ENCODE measurements around the gene ZFX.
"Not testable (repeated sequence)": the region's sequence is repeated elsewhere in the genome, so short reads cannot be mapped to it uniquely, and the experiment has no call there.

GRCh38 chrX:24135768-24136167, 13.8 kb upstream of the ZFX start:
- not testable (repeated sequence) for TF ChIP-seq CTCF, POLR2A (IDR thresholded peaks at IDR 0.05)
